SU-DHL-6 (cell line): Measurements from ENCODE around the gene FHOD1.

Source experiments
- H2AFZ ChIP-seq: fragments of 200-600 bp; sonication (generic); 2 replicates; pipeline ENCODE4 v1.6.1; 2014; ENCODE audit warnings: low read depth, mild to moderate bottlenecking, moderate library complexity, mixed read lengths, antibody characterized with exemption, low read length; ENCODE audit not compliant: severe bottlenecking
- H3F3A ChIP-seq: fragments of 200-600 bp; shearing (Covaris generic); 2 replicates; pipeline ENCODE4 v1.6.0; 2016; ENCODE audit warnings: antibody characterized with exemption, mild to moderate bottlenecking; ENCODE audit not compliant: insufficient read depth
- H3K27ac ChIP-seq: fragments of 200-600 bp; sonication (generic); 2 replicates; pipeline ENCODE4 v1.5.1; 2016; ENCODE audit warnings: low read depth, mild to moderate bottlenecking, low read length, moderate library complexity, mixed read lengths
- H3K27me3 ChIP-seq: fragments of 200-600 bp; sonication (generic), shearing (Covaris generic); 2 replicates; pipeline ENCODE4 v1.6.0; 2014; ENCODE audit warnings: mild to moderate bottlenecking, low read length
- H3K36me3 ChIP-seq: fragments of 200-600 bp; sonication (generic); 2 replicates; pipeline ENCODE4 v1.6.1; 2014; ENCODE audit warnings: mild to moderate bottlenecking, low read length, mixed read lengths
- H3K4me2 ChIP-seq: fragments of 300-600, 200-600 bp; shearing (Covaris generic), sonication (generic); 2 replicates; pipeline ENCODE4 v1.6.0; 2014; ENCODE audit warnings: low read length, low read depth, mild to moderate bottlenecking; ENCODE audit not compliant: poor library complexity, severe bottlenecking
- H3K4me3 ChIP-seq: fragments of 200-600 bp; sonication (generic); 2 replicates; pipeline ENCODE4 v1.5.1; 2014; ENCODE audit warnings: antibody characterized with exemption, low read length, mild to moderate bottlenecking, mixed read lengths; ENCODE audit not compliant: insufficient read depth, poor library complexity, severe bottlenecking
- H3K79me2 ChIP-seq: fragments of 200-600 bp; sonication (generic); 2 replicates; pipeline ENCODE4 v1.6.1; 2014; ENCODE audit warnings: mild to moderate bottlenecking, low read length, moderate library complexity; ENCODE audit not compliant: insufficient read depth
- H3K9ac ChIP-seq: fragments of 200-600 bp; sonication (generic); 2 replicates; pipeline ENCODE4 v1.7.0; 2014; ENCODE audit warnings: mild to moderate bottlenecking, low read length
- H3K9me2 ChIP-seq: fragments of 200-600 bp; sonication (generic); replicated peaks from 2 replicates; pipeline ENCODE4 v1.6.1; 2014; ENCODE audit warnings: low read length; ENCODE audit not compliant: insufficient read depth
- H3K9me3 ChIP-seq: fragments of 200-600 bp; sonication (generic); 2 replicates; pipeline ENCODE4 v1.6.1; 2014; ENCODE audit warnings: low read length, mixed read lengths; ENCODE audit not compliant: insufficient read depth
- H4K20me1 ChIP-seq: fragments of 200-600 bp; sonication (generic); 2 replicates; pipeline ENCODE4 v1.6.1; 2014; ENCODE audit warnings: low read depth, mild to moderate bottlenecking, antibody characterized with exemption, low read length, moderate library complexity, mixed read lengths
- CTCF ChIP-seq: fragments of 200-600 bp; sonication (generic); IDR thresholded peaks from one replicate; pipeline ENCODE4 v1.5.1; 2017; ENCODE audit warnings: antibody characterized with exemption, mild to moderate bottlenecking, low read length, moderate library complexity; ENCODE audit not compliant: insufficient read depth, poor library complexity, severe bottlenecking
- EZH2phosphoT487 ChIP-seq: fragments of 200-600 bp; sonication (generic), shearing (Covaris generic); conservative IDR thresholded peaks from 2 replicates; pipeline ENCODE4 v1.6.1; 2018; ENCODE audit warnings: mild to moderate bottlenecking, antibody characterized with exemption, low read length, moderate library complexity, mixed read lengths

The FHOD1 gene

DNA sequence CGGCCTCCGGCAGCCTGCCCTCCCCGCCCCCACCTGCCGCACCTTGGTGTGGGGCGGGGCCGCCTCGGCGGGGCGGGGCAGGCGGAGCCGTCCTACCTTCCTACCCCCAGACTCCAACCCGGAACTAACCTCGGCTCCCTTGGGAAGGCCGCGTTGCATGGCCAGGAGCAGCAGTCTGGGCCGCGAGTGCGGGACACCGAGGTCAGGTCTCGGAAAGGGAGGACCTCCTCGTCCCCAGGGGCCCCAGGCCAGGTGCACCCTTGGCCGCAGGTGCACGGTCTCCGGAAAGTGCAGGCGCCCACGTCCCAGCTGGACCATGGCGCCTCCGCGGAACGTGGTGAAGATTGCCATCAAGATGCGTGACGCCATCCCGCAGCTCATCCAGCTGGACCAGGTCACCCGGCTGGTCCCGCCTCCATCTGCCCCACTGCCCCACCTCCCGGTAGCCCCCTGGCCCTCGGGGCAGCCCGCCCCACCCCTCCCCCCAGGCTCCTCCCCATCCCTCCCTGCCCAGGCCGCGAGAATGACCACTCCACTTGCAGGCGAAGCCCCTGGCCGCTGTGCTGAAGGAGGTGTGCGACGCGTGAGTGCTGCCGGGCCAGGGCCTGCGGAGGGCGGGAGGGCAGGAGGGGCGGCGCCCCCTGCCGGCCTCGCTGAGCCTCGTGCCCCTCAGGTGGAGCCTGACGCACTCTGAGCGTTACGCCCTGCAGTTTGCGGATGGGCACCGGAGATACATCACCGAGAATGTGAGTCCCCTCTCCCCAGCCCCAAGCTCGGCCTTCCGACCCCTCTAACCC is 48.1 kb downstream of the FHOD1 start, which contains the start of gene ELMO3:
Gene ELMO3 (plus strand): TSS at position 121 of the 797 bp plus-strand sequence. CDS start 196 bp downstream, at position 317.
- H3K27ac ChIP-seq: no peak within 1 kb of the TSS
- H3K4me3 ChIP-seq: no peak within 1 kb of the TSS
- no peaks in the 10 kb centered on the region for H3K9me3 ChIP-seq
- no peak within 1 kb of the TSS for H2AFZ ChIP-seq
- H3K79me2 ChIP-seq: peaks cover 2% of the 10 kb centered on the region; the same call in 1 of the 2 replicates
- no peaks in the 10 kb centered on the region for H3K27me3 ChIP-seq
- H3K9me2 ChIP-seq: no peaks in the 10 kb centered on the region
- no peak within 1 kb of the TSS for H3K4me2 ChIP-seq
- no peaks in the 10 kb centered on the region for H3K36me3 ChIP-seq
- TF ChIP-seq CTCF: no peak
- TF ChIP-seq EZH2phosphoT487: no peak
- no peak within 1 kb of the TSS for H3K9ac ChIP-seq
- no peaks in the 10 kb centered on the region for H3F3A ChIP-seq
- no peaks in the 10 kb centered on the region for H4K20me1 ChIP-seq

- no peak overlapping the region for H3K27ac ChIP-seq
- no peaks in the 10 kb centered on the region for H3K27me3 ChIP-seq
- H3F3A ChIP-seq: no peaks in the 10 kb centered on the region
- H3K4me3 ChIP-seq: no peak overlapping the region
- H2AFZ ChIP-seq: no peak overlapping the region
- H3K79me2 ChIP-seq: peaks cover 11% of the 10 kb centered on the region
- no peak overlapping the region for H3K9ac ChIP-seq
- no peaks in the 10 kb centered on the region for H3K9me3 ChIP-seq
- H3K9me2 ChIP-seq: no peaks in the 10 kb centered on the region
- no peak overlapping the region for H3K4me2 ChIP-seq
- H3K36me3 ChIP-seq: no peaks in the 10 kb centered on the region
- no peak for TF ChIP-seq EZH2phosphoT487
- peak; percentile 71 for TF ChIP-seq CTCF
- H4K20me1 ChIP-seq: no peaks in the 10 kb centered on the region
Measured at GRCh38 chr16:67198238-67198734, 49.0 kb downstream of the FHOD1 start.

GRCh38 chr16:67197704-67198103 is 49.6 kb downstream of the FHOD1 start:
- Histone ChIP-seq H3K4me2 (no peak overlapping the region), H3K4me3 (no peak overlapping the region), H2AFZ (no peak overlapping the region), H3K27me3 (no peaks in the 10 kb centered on the region), H3K79me2 (peaks cover 17% of the 10 kb centered on the region), H3K9me3 (no peaks in the 10 kb centered on the region), H3F3A (no peaks in the 10 kb centered on the region), H3K27ac (no peak overlapping the region), H4K20me1 (no peaks in the 10 kb centered on the region), H3K9ac (no peak overlapping the region), H3K36me3 (no peaks in the 10 kb centered on the region), H3K9me2 (no peaks in the 10 kb centered on the region)
- TF ChIP-seq CTCF (no peak), EZH2phosphoT487 (no peak)
